SK-N-SH treated with all-trans-retinoic acid at 6 μM for 48 hours (cell line): ENCODE results near the gene DCLRE1C.

ENCODE experiments used
- ATAC-seq: fragments of 200-7000 bp; cut with Tn5 transposase; 3 replicates; pipeline ENCODE4 v1.9.1; 2020; ENCODE audit warnings: mild to moderate bottlenecking, moderate library complexity
- ARNTL ChIP-seq: fragments of 450-650 bp; formaldehyde crosslinking; IDR thresholded peaks from 2 replicates; pipeline ENCODE4 v1.5.0; 2020; ENCODE audit warnings: low read depth, mild to moderate bottlenecking, moderate library complexity, borderline replicate concordance
- BACH2 ChIP-seq: fragments of 250-450 bp; sonication (Bioruptor Pico); IDR thresholded peaks from 2 replicates; pipeline ENCODE4 v1.9.0; 2021; ENCODE audit warnings: mild to moderate bottlenecking, borderline replicate concordance
- CSDC2 ChIP-seq: fragments of 250-450 bp; sonication (Bioruptor Pico); IDR thresholded peaks from 2 replicates; pipeline ENCODE4 v1.5.0; 2020; ENCODE audit warnings: mild to moderate bottlenecking, moderate library complexity
- ESRRG ChIP-seq: fragments of 250-450 bp; sonication (Bioruptor Pico); IDR thresholded peaks from 2 replicates; pipeline ENCODE4 v1.6.1; 2021; ENCODE audit warnings: mild to moderate bottlenecking
- GLIS3 ChIP-seq: fragments of 250-450 bp; sonication (Bioruptor Pico); IDR thresholded peaks from 2 replicates; pipeline ENCODE4 v1.5.0; 2020; ENCODE audit warnings: mild to moderate bottlenecking, moderate library complexity
- ISL1 ChIP-seq: fragments of 250-450 bp; sonication (Bioruptor Pico); IDR thresholded peaks from 2 replicates; pipeline ENCODE4 v2.1.2; 2022; ENCODE audit warnings: mild to moderate bottlenecking, moderate library complexity
- OSR1 ChIP-seq: fragments of 250-450 bp; sonication (Bioruptor Pico); IDR thresholded peaks from 2 replicates; pipeline ENCODE4 v1.8.0; 2022; ENCODE audit warnings: moderate library complexity, mild to moderate bottlenecking, inconsistent platforms
- PPARA ChIP-seq: fragments of 250-450 bp; sonication (Bioruptor Pico); IDR thresholded peaks from 2 replicates; pipeline ENCODE4 v1.5.0; 2020; ENCODE audit warnings: mild to moderate bottlenecking, borderline replicate concordance
- RARB ChIP-seq: fragments of 250-450 bp; sonication (Bioruptor Pico); IDR thresholded peaks from 2 replicates; pipeline ENCODE4 v1.8.0; 2021; ENCODE audit warnings: mild to moderate bottlenecking, moderate library complexity
- SNAI2 ChIP-seq: fragments of 250-450 bp; sonication (Bioruptor Pico); IDR thresholded peaks from 2 replicates; pipeline ENCODE4 v1.5.0; 2020; ENCODE audit warnings: mild to moderate bottlenecking, moderate library complexity
- TCF4 ChIP-seq: fragments of 250-450 bp; sonication (Bioruptor Pico); IDR thresholded peaks from 2 replicates; pipeline ENCODE4 v1.8.0; 2021; ENCODE audit warnings: mild to moderate bottlenecking, moderate library complexity, borderline replicate concordance
- TOX ChIP-seq: fragments of 250-450 bp; sonication (Bioruptor Pico); IDR thresholded peaks from 2 replicates; pipeline ENCODE4 v1.8.0; 2021; ENCODE audit warnings: mild to moderate bottlenecking, moderate library complexity, borderline replicate concordance
- ZC3H10 ChIP-seq: fragments of 250-450 bp; sonication (Bioruptor Pico); IDR thresholded peaks from 2 replicates; pipeline ENCODE4 v1.5.1; 2021; ENCODE audit warnings: mild to moderate bottlenecking, moderate library complexity
- ZFP3 ChIP-seq: fragments of 250-450 bp; sonication (Bioruptor Pico); IDR thresholded peaks from 2 replicates; pipeline ENCODE4 v1.5.0; 2020; ENCODE audit warnings: mild to moderate bottlenecking, moderate library complexity
- ZFP30 ChIP-seq: fragments of 450-650 bp; formaldehyde crosslinking; IDR thresholded peaks from 2 replicates; pipeline ENCODE4 v1.5.0; 2022; ENCODE audit warnings: mild to moderate bottlenecking, moderate library complexity
- ZNF565 ChIP-seq: fragments of 450-650 bp; formaldehyde crosslinking; conservative IDR thresholded peaks from 2 replicates; pipeline ENCODE4 v1.5.0; 2020; ENCODE audit warnings: low read depth, mild to moderate bottlenecking, moderate library complexity
- ZNF70 ChIP-seq: fragments of 450-650 bp; formaldehyde crosslinking; IDR thresholded peaks from 2 replicates; pipeline ENCODE4 v1.5.0; 2020; ENCODE audit warnings: mild to moderate bottlenecking, moderate library complexity
- ZNF8 ChIP-seq: fragments of 450-650 bp; formaldehyde crosslinking; IDR thresholded peaks from 2 replicates; pipeline ENCODE4 v1.5.0; 2020; ENCODE audit warnings: mild to moderate bottlenecking, moderate library complexity
- TF ChIP-seq, protein P1 (sequence below): fragments of 250-450 bp; sonication (Bioruptor Pico); IDR thresholded peaks from 2 replicates; pipeline ENCODE4 v1.8.0; 2021; ENCODE audit warnings: low read depth, mild to moderate bottlenecking, moderate library complexity, borderline replicate concordance
- TF ChIP-seq, protein P2 (sequence below): fragments of 250-450 bp; sonication (Bioruptor Pico); IDR thresholded peaks from 2 replicates; pipeline ENCODE4 v1.5.1; 2020; ENCODE audit warnings: low read depth, mild to moderate bottlenecking, moderate library complexity
- TF ChIP-seq, protein P3 (sequence below): fragments of 250-450 bp; sonication (Bioruptor Pico); IDR thresholded peaks from 2 replicates; pipeline ENCODE4 v1.5.1; 2021; ENCODE audit warnings: mild to moderate bottlenecking, moderate library complexity
- TF ChIP-seq, protein P4 (sequence below): fragments of 250-450 bp; sonication (Bioruptor Pico); IDR thresholded peaks from 2 replicates; pipeline ENCODE4 v1.8.0; 2020; ENCODE audit warnings: mild to moderate bottlenecking, moderate library complexity, borderline replicate concordance

Gene DCLRE1C

DNA sequence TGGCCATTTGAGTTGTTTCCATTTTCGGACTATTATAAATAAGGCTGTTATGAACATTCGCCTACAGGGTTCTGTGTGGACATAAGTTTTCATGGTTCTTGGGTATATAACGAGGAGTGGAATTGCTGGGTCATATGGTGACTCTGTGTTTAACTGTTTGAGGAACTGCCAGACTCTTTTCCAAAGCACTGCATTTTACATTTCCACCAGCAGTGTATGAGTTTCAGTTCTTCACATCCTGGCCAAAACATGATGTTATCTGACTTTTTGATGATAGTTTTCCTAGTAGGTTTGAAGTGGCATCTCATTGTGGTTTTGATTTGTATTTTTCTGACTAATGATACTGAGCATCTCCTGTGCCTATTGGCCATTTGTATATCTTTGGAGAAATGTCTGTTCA lies 69.8 kb downstream of the DCLRE1C start:
- TF ChIP-seq ESRRG (CRISPR knock-in tag) = no peak
- no peak for TF ChIP-seq CSDC2 (CRISPR knock-in tag)
- no peak for ATAC-seq

DNA sequence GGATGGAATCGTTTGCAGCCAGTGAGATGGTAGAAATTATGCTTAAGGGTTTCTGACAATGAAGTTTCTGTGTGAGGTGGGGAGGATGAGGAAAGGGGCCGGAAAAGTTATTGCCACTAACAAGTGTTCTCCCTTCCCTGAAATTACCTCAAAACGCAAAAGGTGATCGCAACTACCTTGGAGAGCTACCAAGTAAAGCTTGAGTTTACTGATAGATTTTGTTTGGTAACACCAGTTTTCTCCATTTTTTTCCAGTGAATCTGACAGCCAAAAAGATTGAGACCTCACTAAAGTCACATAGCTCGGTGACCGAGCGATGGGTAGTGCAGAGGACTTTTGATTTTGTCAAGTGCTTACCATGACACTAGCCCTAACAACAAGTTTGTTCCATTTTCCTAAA lies 73.7 kb downstream of the DCLRE1C start:
- no peak for ATAC-seq

DNA sequence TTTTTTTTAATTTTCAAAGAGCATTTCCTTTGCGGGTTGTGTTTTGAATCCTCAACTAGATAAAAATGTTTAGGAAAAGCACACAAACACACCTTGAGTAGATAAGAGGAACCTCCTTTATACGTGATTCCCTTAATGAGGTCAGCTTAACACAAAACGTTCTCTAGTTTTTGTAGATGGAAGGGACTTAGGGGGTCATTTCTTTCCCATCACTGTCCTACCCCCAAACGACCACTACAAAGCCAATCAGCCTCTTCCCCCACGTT lies 74.0 kb downstream of the DCLRE1C start:
- ATAC-seq = no peak
- TF ChIP-seq OSR1 (CRISPR knock-in tag) (no peak), PPARA (CRISPR knock-in tag) (no peak), CSDC2 (CRISPR knock-in tag) (no peak), ESRRG (CRISPR knock-in tag) (no peak), RARB (CRISPR knock-in tag) (no peak), ZFP3 (no peak), ARNTL (CRISPR knock-in tag) (no peak), GLIS3 (CRISPR knock-in tag) (no peak), ZC3H10 (CRISPR knock-in tag) (no peak), ZNF565 (CRISPR knock-in tag) (no peak), BACH2 (CRISPR knock-in tag) (no peak), TOX (no peak)
- TF ChIP-seq, protein P1, sequence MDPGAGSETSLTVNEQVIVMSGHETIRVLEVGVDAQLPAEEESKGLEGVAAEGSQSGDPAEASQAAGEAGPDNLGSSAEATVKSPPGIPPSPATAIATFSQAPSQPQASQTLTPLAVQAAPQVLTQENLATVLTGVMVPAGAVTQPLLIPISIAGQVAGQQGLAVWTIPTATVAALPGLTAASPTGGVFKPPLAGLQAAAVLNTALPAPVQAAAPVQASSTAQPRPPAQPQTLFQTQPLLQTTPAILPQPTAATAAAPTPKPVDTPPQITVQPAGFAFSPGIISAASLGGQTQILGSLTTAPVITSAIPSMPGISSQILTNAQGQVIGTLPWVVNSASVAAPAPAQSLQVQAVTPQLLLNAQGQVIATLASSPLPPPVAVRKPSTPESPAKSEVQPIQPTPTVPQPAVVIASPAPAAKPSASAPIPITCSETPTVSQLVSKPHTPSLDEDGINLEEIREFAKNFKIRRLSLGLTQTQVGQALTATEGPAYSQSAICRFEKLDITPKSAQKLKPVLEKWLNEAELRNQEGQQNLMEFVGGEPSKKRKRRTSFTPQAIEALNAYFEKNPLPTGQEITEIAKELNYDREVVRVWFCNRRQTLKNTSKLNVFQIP (CRISPR knock-in tag) = no peak
- TF ChIP-seq, all 23 proteins: peak for 0

More for the DNA sequence above, 73.7 kb downstream of the DCLRE1C start:
- TF ChIP-seq ZNF8 = no peak
- no peak for TF ChIP-seq TCF4 (CRISPR knock-in tag)
- no peak for TF ChIP-seq SNAI2 (CRISPR knock-in tag)
- no peak for TF ChIP-seq ZFP30 (CRISPR knock-in tag)
- TF ChIP-seq, protein P2, sequence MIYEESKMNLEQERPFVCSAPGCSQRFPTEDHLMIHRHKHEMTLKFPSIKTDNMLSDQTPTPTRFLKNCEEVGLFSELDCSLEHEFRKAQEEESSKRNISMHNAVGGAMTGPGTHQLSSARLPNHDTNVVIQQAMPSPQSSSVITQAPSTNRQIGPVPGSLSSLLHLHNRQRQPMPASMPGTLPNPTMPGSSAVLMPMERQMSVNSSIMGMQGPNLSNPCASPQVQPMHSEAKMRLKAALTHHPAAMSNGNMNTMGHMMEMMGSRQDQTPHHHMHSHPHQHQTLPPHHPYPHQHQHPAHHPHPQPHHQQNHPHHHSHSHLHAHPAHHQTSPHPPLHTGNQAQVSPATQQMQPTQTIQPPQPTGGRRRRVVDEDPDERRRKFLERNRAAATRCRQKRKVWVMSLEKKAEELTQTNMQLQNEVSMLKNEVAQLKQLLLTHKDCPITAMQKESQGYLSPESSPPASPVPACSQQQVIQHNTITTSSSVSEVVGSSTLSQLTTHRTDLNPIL (CRISPR knock-in tag) = no peak
- TF ChIP-seq ZNF565 (CRISPR knock-in tag) = no peak
- TF ChIP-seq, protein P3, sequence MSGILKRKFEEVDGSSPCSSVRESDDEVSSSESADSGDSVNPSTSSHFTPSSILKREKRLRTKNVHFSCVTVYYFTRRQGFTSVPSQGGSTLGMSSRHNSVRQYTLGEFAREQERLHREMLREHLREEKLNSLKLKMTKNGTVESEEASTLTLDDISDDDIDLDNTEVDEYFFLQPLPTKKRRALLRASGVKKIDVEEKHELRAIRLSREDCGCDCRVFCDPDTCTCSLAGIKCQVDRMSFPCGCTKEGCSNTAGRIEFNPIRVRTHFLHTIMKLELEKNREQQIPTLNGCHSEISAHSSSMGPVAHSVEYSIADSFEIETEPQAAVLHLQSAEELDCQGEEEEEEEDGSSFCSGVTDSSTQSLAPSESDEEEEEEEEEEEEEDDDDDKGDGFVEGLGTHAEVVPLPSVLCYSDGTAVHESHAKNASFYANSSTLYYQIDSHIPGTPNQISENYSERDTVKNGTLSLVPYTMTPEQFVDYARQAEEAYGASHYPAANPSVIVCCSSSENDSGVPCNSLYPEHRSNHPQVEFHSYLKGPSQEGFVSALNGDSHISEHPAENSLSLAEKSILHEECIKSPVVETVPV (CRISPR knock-in tag) = no peak
- no peak for TF ChIP-seq BACH2 (CRISPR knock-in tag)
- no peak for TF ChIP-seq TOX
- no peak for TF ChIP-seq CSDC2 (CRISPR knock-in tag)
- TF ChIP-seq, protein P4, sequence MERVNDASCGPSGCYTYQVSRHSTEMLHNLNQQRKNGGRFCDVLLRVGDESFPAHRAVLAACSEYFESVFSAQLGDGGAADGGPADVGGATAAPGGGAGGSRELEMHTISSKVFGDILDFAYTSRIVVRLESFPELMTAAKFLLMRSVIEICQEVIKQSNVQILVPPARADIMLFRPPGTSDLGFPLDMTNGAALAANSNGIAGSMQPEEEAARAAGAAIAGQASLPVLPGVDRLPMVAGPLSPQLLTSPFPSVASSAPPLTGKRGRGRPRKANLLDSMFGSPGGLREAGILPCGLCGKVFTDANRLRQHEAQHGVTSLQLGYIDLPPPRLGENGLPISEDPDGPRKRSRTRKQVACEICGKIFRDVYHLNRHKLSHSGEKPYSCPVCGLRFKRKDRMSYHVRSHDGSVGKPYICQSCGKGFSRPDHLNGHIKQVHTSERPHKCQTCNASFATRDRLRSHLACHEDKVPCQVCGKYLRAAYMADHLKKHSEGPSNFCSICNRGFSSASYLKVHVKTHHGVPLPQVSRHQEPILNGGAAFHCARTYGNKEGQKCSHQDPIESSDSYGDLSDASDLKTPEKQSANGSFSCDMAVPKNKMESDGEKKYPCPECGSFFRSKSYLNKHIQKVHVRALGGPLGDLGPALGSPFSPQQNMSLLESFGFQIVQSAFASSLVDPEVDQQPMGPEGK (CRISPR knock-in tag) = no peak

DNA sequence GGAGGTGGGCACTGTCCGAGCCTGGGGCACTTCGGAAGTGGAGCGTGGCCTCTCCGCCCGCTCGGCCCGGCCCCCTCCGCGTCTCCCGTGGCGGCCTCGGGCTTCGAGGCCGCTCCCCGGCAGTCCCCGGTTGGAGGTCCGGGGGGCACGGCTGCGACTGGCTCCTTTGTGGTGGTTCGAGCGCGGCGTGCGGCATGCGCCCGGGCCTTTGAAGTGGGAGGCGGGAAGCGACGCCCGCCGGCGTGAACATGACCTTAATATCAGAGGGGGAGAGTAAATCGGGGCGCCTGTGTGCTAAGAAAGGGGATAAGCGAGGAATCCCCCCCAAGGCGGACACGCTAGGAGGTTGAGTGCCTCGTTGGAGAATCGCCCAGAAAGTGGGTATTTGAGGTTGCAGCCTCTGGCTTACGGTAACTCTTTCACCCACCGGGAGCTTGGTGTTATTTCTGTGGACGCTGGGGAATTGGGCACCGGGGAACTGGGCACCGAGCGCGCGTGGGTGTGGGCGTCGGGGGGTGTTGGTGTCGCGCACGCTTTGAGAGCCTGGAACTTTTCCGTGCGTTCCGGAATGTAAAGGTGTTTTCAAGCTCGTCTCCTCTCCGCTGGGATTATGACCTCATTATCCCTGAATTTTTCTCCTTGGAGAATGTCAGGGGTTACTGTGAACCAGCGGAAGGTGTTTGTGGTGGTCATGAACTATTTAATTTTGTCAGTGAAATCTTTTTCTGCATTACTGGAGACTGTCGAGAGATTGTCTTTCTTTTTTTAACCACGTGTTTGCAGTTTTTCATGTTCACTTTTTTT lies 74.6 kb downstream of the DCLRE1C start:
- peak; percentile 4 for ATAC-seq
- TF ChIP-seq, protein P1 (CRISPR knock-in tag) = no peak
- no peak for TF ChIP-seq ZNF8
- no peak for TF ChIP-seq GLIS3 (CRISPR knock-in tag)
- TF ChIP-seq ZFP30 (CRISPR knock-in tag) = no peak
- no peak for TF ChIP-seq ZNF565 (CRISPR knock-in tag)
- no peak for TF ChIP-seq ARNTL (CRISPR knock-in tag)
- TF ChIP-seq, protein P4 (CRISPR knock-in tag) = no peak
- no peak for TF ChIP-seq ZNF70 (CRISPR knock-in tag)
- TF ChIP-seq ISL1 (CRISPR knock-in tag) = no peak
- no peak for TF ChIP-seq ZC3H10 (CRISPR knock-in tag)
- no peak for TF ChIP-seq SNAI2 (CRISPR knock-in tag)
- no peak for TF ChIP-seq CSDC2 (CRISPR knock-in tag)
- no peak for TF ChIP-seq ESRRG (CRISPR knock-in tag)
- no peak for TF ChIP-seq ZFP3
